B cell (primary cell): ENCODE results near the gene DIPK1A.

ENCODE experiments used
- EZH2 ChIP-seq: IDR thresholded peaks from 2 replicates; pipeline ENCODE4 v1.6.1; 2012; ENCODE audit warnings: borderline replicate concordance, low read depth, mild to moderate bottlenecking, moderate library complexity, low read length; ENCODE audit not compliant: insufficient read depth, poor library complexity, severe bottlenecking
- TF ChIP-seq, protein P1 (sequence below): fragments of 200-600 bp; IDR thresholded peaks from one replicate; pipeline ENCODE4 v1.8.0; 2022; ENCODE audit warnings: antibody characterized with exemption, mild to moderate bottlenecking

DNA sequence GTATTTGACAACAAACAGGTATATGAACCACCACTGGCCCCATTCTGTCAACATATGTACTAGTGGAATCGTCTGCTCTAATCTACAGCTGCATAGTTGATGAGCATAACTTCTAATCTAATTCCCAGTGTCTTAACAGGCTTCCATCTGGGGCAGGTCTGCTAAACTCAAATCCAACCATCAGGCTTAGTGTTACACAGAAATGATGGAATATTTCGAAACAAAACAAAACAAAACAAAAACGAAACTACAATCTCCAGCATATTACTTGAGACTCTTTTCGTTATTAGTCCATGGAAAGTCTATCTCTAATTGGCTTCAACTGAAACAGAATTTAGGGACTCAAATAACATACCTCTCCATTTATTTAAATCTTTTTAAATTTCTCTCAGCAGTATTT lies 37.6 kb downstream of the DIPK1A start:
- TF ChIP-seq, protein P1, sequence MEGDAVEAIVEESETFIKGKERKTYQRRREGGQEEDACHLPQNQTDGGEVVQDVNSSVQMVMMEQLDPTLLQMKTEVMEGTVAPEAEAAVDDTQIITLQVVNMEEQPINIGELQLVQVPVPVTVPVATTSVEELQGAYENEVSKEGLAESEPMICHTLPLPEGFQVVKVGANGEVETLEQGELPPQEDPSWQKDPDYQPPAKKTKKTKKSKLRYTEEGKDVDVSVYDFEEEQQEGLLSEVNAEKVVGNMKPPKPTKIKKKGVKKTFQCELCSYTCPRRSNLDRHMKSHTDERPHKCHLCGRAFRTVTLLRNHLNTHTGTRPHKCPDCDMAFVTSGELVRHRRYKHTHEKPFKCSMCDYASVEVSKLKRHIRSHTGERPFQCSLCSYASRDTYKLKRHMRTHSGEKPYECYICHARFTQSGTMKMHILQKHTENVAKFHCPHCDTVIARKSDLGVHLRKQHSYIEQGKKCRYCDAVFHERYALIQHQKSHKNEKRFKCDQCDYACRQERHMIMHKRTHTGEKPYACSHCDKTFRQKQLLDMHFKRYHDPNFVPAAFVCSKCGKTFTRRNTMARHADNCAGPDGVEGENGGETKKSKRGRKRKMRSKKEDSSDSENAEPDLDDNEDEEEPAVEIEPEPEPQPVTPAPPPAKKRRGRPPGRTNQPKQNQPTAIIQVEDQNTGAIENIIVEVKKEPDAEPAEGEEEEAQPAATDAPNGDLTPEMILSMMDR = no peak
- TF ChIP-seq EZH2 = no peak
